Measurements from ENCODE around the gene DSG4. TPM values are rescaled to one million over a fixed set of nuclear protein-coding genes. Genes with fewer than 3 reads are reported as not detected.

DSG4 gene
- polyA plus RNA-seq, 2 of the 4 experiments (the other 2 are of a cell fraction), result 0.03 TPM; not detected in 1

DNA sequence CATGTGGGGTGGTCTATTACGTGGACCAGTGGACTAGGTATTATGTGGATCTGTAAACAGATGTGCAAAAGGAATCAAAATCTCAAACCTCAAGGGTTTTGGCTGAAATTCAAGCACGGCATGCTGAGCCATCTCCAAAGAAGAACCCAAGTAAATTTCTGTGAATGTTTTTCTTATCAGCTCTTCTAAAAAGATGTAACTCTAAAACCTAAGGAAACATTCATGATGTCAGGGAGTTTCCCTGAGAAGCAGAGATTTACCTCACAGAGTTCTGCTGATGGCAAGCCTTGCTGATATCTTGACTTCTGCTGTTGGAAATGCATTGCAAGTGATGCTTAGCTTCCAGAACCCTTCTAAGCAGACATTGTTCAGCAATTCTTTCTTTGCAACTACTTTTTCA, 21.6 kb downstream of the DSG4 start:
- TF ChIP-seq CHD4 (IDR thresholded peaks at IDR 0.05; ENCODE audit: borderline replicate concordance), result no peak
- 86% methylated on average over 2 of the region's 2 CpGs for WGBS (ENCODE audit: missing lambda C conversion rate)
- Histone ChIP-seq H3K4me1 (peaks cover 40% of the 10 kb centered on the region), H3K4me3 (no peak overlapping the region), H3K27ac (no peak overlapping the region), H3K9me3 (no peaks in the 10 kb centered on the region), H3K4me2 (no peak overlapping the region)
- DNase-seq (ENCODE audit: low read depth in 1 of 2, low spot score in 1 of 2), result no peak
- POLR2A ChIA-PET, result no interaction called here
- no peak for ATAC-seq
- CTCF ChIA-PET, result interaction anchor here (1.2 kb wide), 1 partner anchor 26 kb away, joined by 3 read pairs; no protein-coding TSS in a partner anchor
- no peak for FAIRE-seq

- Histone ChIP-seq H3K27ac (no peak overlapping the region; a peak in 1 of 6 replicates), H3K4me3 (no peak overlapping the region), H3K4me2 (peak overlapping the region; percentile 36; the same call in 1 of the 3 replicates), H3K9me3 (no peaks in the 10 kb centered on the region), H3K4me1 (peaks cover 48% of the 10 kb centered on the region)
- 74% methylated on average over 6 of the region's 6 CpGs for WGBS (ENCODE audit: missing lambda C conversion rate)
- ATAC-seq (no peak), FAIRE-seq (no peak), DNase-seq (ENCODE audit: low read depth in 1 of 2, low spot score in 1 of 2) (no peak)
- ChIA-PET POLR2A (no interaction called here), CTCF (interaction anchor here (1.2 kb wide), 1 partner anchor 25 kb away, joined by 3 read pairs; no protein-coding TSS in a partner anchor)
- TF ChIP-seq HOXB13 (CRISPR knock-in tag; IDR thresholded peaks at IDR 0.05; ENCODE audit: low read depth) (no peak), RNF2 (IDR thresholded peaks at IDR 0.05; ENCODE audit: borderline replicate concordance, low read depth) (no peak), NR3C1 (IDR thresholded peaks at IDR 0.05) (no peak), FOXS1 (CRISPR knock-in tag; IDR thresholded peaks at IDR 0.05) (no peak), HMGXB4 (CRISPR knock-in tag; IDR thresholded peaks at IDR 0.05; ENCODE audit: borderline replicate concordance) (no peak), RFX5 (IDR thresholded peaks at IDR 0.05) (no peak), GATA3 (IDR thresholded peaks at IDR 0.05; ENCODE audit: borderline replicate concordance) (no peak), MAFK (IDR thresholded peaks at IDR 0.05; ENCODE audit: partially characterized antibody) (no peak), ESRRA (IDR thresholded peaks at IDR 0.05; ENCODE audit: borderline replicate concordance, low read length) (no peak), RARB (CRISPR knock-in tag; IDR thresholded peaks at IDR 0.05) (no peak), ZC3H11A (IDR thresholded peaks at IDR 0.05) (no peak), POLR2A (IDR thresholded peaks at IDR 0.05; ENCODE audit: low read length) (no peak), JUNB (IDR thresholded peaks at IDR 0.05) (no peak), RCOR1 (IDR thresholded peaks at IDR 0.05; ENCODE audit: low read depth, low read length) (no peak), MYC (IDR thresholded peaks at IDR 0.05; ENCODE audit: borderline replicate concordance, low read length) (no peak), NFE2L2 (conservative IDR thresholded peaks at IDR 0.05; ENCODE audit: low read length) (no peak), CBX8 (IDR thresholded peaks at IDR 0.05) (no peak)
- TF ChIP-seq, protein P1, sequence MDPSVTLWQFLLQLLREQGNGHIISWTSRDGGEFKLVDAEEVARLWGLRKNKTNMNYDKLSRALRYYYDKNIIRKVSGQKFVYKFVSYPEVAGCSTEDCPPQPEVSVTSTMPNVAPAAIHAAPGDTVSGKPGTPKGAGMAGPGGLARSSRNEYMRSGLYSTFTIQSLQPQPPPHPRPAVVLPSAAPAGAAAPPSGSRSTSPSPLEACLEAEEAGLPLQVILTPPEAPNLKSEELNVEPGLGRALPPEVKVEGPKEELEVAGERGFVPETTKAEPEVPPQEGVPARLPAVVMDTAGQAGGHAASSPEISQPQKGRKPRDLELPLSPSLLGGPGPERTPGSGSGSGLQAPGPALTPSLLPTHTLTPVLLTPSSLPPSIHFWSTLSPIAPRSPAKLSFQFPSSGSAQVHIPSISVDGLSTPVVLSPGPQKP (IDR thresholded peaks at IDR 0.05; ENCODE audit: low read depth, low read length), result no peak
Observed at GRCh38 chr18:31399306-31400032, 22.9 kb downstream of the DSG4 start.

GRCh38 chr18:31401156-31402025, 24.8 kb downstream of the DSG4 start:
- DNase-seq (ENCODE audit: low read depth in 1 of 2, low spot score in 1 of 2) (peak; percentile 6 to 78), ATAC-seq (peak; percentile 39 to 88; a peak in 3 of 6 replicates), FAIRE-seq (no peak)
- POLR2A ChIA-PET, result no interaction called here
- no peak for TF ChIP-seq ZNF302 (CRISPR knock-in tag; IDR thresholded peaks at IDR 0.05)
- TF ChIP-seq RCOR1 (IDR thresholded peaks at IDR 0.05; ENCODE audit: low read depth, low read length), result no peak
- peaks cover 48% of the 10 kb centered on the region for H3K4me1 ChIP-seq
- peak overlapping the region; percentile 66 for H3K4me2 ChIP-seq
- CTCF ChIA-PET, result interaction anchor here (1.2 to 1.5 kb wide), 2 partner anchors 14 to 23 kb away, joined by 3 to 8 read pairs; no protein-coding TSS in a partner anchor
- peak overlapping the region; percentile 16 to 49; a peak in 1 of 6 replicates for H3K27ac ChIP-seq
- WGBS (ENCODE audit: missing lambda C conversion rate), result 13% methylated on average over 6 of the region's 6 CpGs
- no peaks in the 10 kb centered on the region for H3K9me3 ChIP-seq
- H3K4me3 ChIP-seq, result no peak overlapping the region; the same call in 2 of the 3 replicates
